HepG2 (cell line): ENCODE data around the gene IPP. TPM values are rescaled to one million over a fixed set of nuclear protein-coding genes. Genes with fewer than 3 reads are reported as not detected.

Experiments used
- BCL6 ChIP-seq: IDR thresholded peaks from 2 replicates; pipeline ENCODE4 v1.6.1; 2016; ENCODE audit warnings: missing genetic modification reagents, missing compliant biosample characterization
- HDAC1 ChIP-seq: sonication (generic); formaldehyde crosslinking; IDR thresholded peaks from 2 replicates; pipeline ENCODE4 v1.5.1; 2020; ENCODE audit warnings: mild to moderate bottlenecking, missing genetic modification reagents
- KDM5B ChIP-seq: sonication (generic); formaldehyde crosslinking; IDR thresholded peaks from 2 replicates; pipeline ENCODE4 v1.4.0; 2020; ENCODE audit warnings: missing genetic modification reagents, mild to moderate bottlenecking, borderline replicate concordance
- KLF15 ChIP-seq: sonication (generic); formaldehyde crosslinking; IDR thresholded peaks from 2 replicates; pipeline ENCODE4 v1.8.1; 2023; ENCODE audit warnings: borderline replicate concordance, mild to moderate bottlenecking, inconsistent platforms, missing genetic modification reagents, mixed read lengths
- KMT2A ChIP-seq: sonication (generic); formaldehyde crosslinking; IDR thresholded peaks from 2 replicates; pipeline ENCODE4 v1.4.0; 2020; ENCODE audit warnings: missing genetic modification reagents
- MATR3 ChIP-seq: sonication (generic); formaldehyde crosslinking; IDR thresholded peaks from 2 replicates; pipeline ENCODE4 v1.4.0; 2020; ENCODE audit warnings: missing genetic modification reagents
- MIER3 ChIP-seq: IDR thresholded peaks from 2 replicates; pipeline ENCODE4 v1.6.1; 2016; ENCODE audit warnings: missing compliant biosample characterization, borderline replicate concordance
- NCOA1 ChIP-seq: sonication (generic); formaldehyde crosslinking; IDR thresholded peaks from 2 replicates; pipeline ENCODE4 v1.9.0; 2021; ENCODE audit warnings: missing genetic modification reagents
- POLR2AphosphoS2 ChIP-seq: IDR thresholded peaks from 2 replicates; pipeline ENCODE4 v1.6.1; 2011; ENCODE audit warnings: low read depth, low read length, improper control_type of control experiment
- RBAK ChIP-seq: sonication (generic); formaldehyde crosslinking; IDR thresholded peaks from 2 replicates; pipeline ENCODE4 v1.5.1; 2020; ENCODE audit warnings: mild to moderate bottlenecking, missing genetic modification reagents
- SP140L ChIP-seq: sonication (generic); formaldehyde crosslinking; IDR thresholded peaks from 2 replicates; pipeline ENCODE4 v1.4.0; 2020; ENCODE audit warnings: missing genetic modification reagents, borderline replicate concordance
- SRY ChIP-seq: sonication (generic); formaldehyde crosslinking; IDR thresholded peaks from 2 replicates; pipeline ENCODE4 v1.8.0; 2022; ENCODE audit warnings: mild to moderate bottlenecking, missing genetic modification reagents
- THAP11 ChIP-seq: IDR thresholded peaks from 2 replicates; pipeline ENCODE4 v1.6.1; 2016; ENCODE audit warnings: missing biosample characterization, missing genetic modification reagents
- TP53 ChIP-seq: sonication (generic); formaldehyde crosslinking; conservative IDR thresholded peaks from 2 replicates; pipeline ENCODE4 v1.4.0; 2020; ENCODE audit warnings: missing genetic modification reagents
- ZBTB2 ChIP-seq: sonication (generic); formaldehyde crosslinking; IDR thresholded peaks from 2 replicates; pipeline ENCODE4 v1.8.0; 2022; ENCODE audit warnings: low read depth, missing genetic modification reagents
- ZKSCAN5 ChIP-seq: sonication (generic); formaldehyde crosslinking; IDR thresholded peaks from 2 replicates; pipeline ENCODE4 v1.5.1; 2020; ENCODE audit warnings: mild to moderate bottlenecking, missing genetic modification reagents
- ZNF235 ChIP-seq: sonication (generic); formaldehyde crosslinking; IDR thresholded peaks from 2 replicates; pipeline ENCODE4 v1.8.1; 2023; ENCODE audit warnings: mild to moderate bottlenecking, missing genetic modification reagents, borderline replicate concordance
- ZNF337 ChIP-seq: sonication (generic); formaldehyde crosslinking; IDR thresholded peaks from 2 replicates; pipeline ENCODE4 v1.5.1; 2020; ENCODE audit warnings: missing genetic modification reagents, low read depth, mild to moderate bottlenecking, borderline replicate concordance
- ZNF768 ChIP-seq: sonication (generic); formaldehyde crosslinking; IDR thresholded peaks from 2 replicates; pipeline ENCODE4 v1.4.0; 2020; ENCODE audit warnings: missing genetic modification reagents
- ZNF772 ChIP-seq: sonication (generic); formaldehyde crosslinking; IDR thresholded peaks from 2 replicates; pipeline ENCODE4 v1.5.0; 2020; ENCODE audit warnings: mild to moderate bottlenecking, missing genetic modification reagents
- ZNF891 ChIP-seq: sonication (generic); formaldehyde crosslinking; IDR thresholded peaks from 2 replicates; pipeline ENCODE4 v1.5.0; 2020; ENCODE audit warnings: mild to moderate bottlenecking, missing genetic modification reagents
- ZSCAN29 ChIP-seq: sonication (generic); formaldehyde crosslinking; conservative IDR thresholded peaks from 2 replicates; pipeline ENCODE4 v1.4.0; 2020; ENCODE audit warnings: mild to moderate bottlenecking, missing genetic modification reagents
- polyA plus RNA-seq, 8 experiments: library from polyadenylated mRNA; depleted of rRNA in 3 of 8; stranded (reverse) in 7 of 8; unstranded in 1 of 8; fragments of >200 nt; fragmentation: Illumina TruSeq in 4 of 8; extraction: Trizol in 4 of 8; gene quantifications; 2 replicates each; pipeline versions ENCODE4 v1.2.1 to v1.2.3, GENCODE V29; 2011 to 2016; ENCODE audit warnings: low read depth in 4 of 8, missing spikeins in 1 of 8, mixed read lengths in 1 of 8; ENCODE audit not compliant: insufficient read depth in 1 of 8
- total RNA-seq, 5 experiments: library from RNA; depleted of rRNA; stranded (reverse); fragments of >200 nt; fragmentation: Illumina TruSeq; extraction: Trizol; gene quantifications; 2 replicates each; pipeline ENCODE4 v1.2.3, GENCODE V29; 2016; ENCODE audit warnings: low read depth in 1 of 5
- TF ChIP-seq, protein P1 (sequence below): sonication (generic); formaldehyde crosslinking; IDR thresholded peaks from 2 replicates; pipeline ENCODE4 v1.5.1; 2020; ENCODE audit warnings: mild to moderate bottlenecking, missing genetic modification reagents, moderate library complexity
- TF ChIP-seq, protein P2 (sequence below): sonication (generic); formaldehyde crosslinking; IDR thresholded peaks from 2 replicates; pipeline ENCODE4 v1.9.0; 2021; ENCODE audit warnings: missing genetic modification reagents, borderline replicate concordance
- TF ChIP-seq, protein P3 (sequence below): sonication (generic); formaldehyde crosslinking; IDR thresholded peaks from 2 replicates; pipeline ENCODE4 v1.4.0; 2020; ENCODE audit warnings: missing genetic modification reagents, borderline replicate concordance

IPP gene
- total and polyA plus RNA-seq, 2 of the 13 experiments (the other 11 are each of a cell fraction or from before 2014, with no cell fraction given) = 3.0 to 9.7 TPM

DNA sequence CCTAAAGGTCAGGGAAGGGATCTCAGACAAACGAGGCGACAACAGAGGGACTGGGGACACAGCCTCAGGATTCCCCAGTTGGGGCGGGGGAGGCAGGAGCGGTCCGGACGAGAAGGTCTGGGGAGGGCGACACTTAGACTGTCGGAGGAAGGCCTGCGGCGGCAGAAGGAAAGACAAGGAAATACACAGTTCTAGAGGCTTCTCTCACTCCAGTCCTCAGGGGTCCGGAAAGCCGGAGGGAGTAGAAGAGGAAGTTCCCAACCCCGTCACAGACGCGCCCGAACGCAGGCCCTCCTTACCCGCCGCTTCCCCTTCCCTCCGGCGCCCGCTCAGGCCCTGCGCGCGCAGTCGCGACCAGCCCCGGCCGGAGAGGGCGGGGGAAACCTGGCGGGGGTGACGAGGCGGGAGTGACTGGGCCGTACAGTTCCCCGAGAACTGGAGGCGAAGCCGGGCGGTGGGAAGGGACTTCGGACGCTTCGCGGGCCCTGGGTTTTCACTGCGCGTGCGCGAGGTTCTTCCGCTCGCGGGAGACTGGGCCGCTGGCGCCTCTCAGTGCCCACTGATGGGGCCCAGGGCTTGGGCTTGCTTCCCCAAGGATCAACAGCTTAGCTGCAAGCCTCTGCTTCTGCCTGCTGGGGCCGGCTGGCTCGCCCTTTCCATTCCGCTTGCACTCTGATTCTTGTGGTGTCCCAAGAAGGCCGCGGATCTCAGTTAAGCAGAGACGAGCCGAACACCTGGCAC, at the start of gene IPP (continued):
- TF ChIP-seq MIER3 (0 out of 2 replicates have a peak, but pooled peaks have one; percentile 73), NCOA1 (CRISPR knock-in tag) (no peak), SRY (CRISPR knock-in tag) (peak; percentile 50), BCL6 (CRISPR knock-in tag) (peak; percentile 61), ZBTB2 (CRISPR knock-in tag) (0 out of 2 replicates have a peak, but pooled peaks have one; percentile 52), HDAC1 (peak; percentile 18; the same call in 1 of the 2 replicates), POLR2AphosphoS2 (no peak), RBAK (CRISPR knock-in tag) (no peak), ZSCAN29 (CRISPR knock-in tag) (peak; percentile 89), ZNF235 (CRISPR knock-in tag) (no peak), MATR3 (CRISPR knock-in tag) (no peak), KMT2A (peak; percentile 96), THAP11 (CRISPR knock-in tag) (peak; percentile 75), ZNF337 (CRISPR knock-in tag) (no peak), ZNF768 (peak; percentile 88), KDM5B (peak; percentile 46; the same call in 1 of the 2 replicates), ZKSCAN5 (no peak), KLF15 (CRISPR knock-in tag) (no peak), ZNF772 (CRISPR knock-in tag) (peak; percentile 84), TP53 (no peak), SP140L (CRISPR knock-in tag) (no peak), ZNF891 (CRISPR knock-in tag) (peak; percentile 44; the same call in 1 of the 2 replicates)
- TF ChIP-seq, protein P1, sequence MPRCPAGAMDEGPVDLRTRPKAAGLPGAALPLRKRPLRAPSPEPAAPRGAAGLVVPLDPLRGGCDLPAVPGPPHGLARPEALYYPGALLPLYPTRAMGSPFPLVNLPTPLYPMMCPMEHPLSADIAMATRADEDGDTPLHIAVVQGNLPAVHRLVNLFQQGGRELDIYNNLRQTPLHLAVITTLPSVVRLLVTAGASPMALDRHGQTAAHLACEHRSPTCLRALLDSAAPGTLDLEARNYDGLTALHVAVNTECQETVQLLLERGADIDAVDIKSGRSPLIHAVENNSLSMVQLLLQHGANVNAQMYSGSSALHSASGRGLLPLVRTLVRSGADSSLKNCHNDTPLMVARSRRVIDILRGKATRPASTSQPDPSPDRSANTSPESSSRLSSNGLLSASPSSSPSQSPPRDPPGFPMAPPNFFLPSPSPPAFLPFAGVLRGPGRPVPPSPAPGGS (CRISPR knock-in tag) = no peak
- TF ChIP-seq, protein P2, sequence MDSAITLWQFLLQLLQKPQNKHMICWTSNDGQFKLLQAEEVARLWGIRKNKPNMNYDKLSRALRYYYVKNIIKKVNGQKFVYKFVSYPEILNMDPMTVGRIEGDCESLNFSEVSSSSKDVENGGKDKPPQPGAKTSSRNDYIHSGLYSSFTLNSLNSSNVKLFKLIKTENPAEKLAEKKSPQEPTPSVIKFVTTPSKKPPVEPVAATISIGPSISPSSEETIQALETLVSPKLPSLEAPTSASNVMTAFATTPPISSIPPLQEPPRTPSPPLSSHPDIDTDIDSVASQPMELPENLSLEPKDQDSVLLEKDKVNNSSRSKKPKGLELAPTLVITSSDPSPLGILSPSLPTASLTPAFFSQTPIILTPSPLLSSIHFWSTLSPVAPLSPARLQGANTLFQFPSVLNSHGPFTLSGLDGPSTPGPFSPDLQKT (CRISPR knock-in tag) = no peak
- TF ChIP-seq, protein P3, sequence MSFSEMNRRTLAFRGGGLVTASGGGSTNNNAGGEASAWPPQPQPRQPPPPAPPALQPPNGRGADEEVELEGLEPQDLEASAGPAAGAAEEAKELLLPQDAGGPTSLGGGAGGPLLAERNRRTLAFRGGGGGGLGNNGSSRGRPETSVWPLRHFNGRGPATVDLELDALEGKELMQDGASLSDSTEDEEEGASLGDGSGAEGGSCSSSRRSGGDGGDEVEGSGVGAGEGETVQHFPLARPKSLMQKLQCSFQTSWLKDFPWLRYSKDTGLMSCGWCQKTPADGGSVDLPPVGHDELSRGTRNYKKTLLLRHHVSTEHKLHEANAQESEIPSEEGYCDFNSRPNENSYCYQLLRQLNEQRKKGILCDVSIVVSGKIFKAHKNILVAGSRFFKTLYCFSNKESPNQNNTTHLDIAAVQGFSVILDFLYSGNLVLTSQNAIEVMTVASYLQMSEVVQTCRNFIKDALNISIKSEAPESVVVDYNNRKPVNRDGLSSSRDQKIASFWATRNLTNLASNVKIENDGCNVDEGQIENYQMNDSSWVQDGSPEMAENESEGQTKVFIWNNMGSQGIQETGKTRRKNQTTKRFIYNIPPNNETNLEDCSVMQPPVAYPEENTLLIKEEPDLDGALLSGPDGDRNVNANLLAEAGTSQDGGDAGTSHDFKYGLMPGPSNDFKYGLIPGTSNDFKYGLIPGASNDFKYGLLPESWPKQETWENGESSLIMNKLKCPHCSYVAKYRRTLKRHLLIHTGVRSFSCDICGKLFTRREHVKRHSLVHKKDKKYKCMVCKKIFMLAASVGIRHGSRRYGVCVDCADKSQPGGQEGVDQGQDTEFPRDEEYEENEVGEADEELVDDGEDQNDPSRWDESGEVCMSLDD (CRISPR knock-in tag) = no peak
